Spleen (tissue), 7 donors: ENCODE results near the gene TYMP.

Source experiments
- CTCF ChIP-seq, 11 experiments: fragments of 200-600 bp in 7 of 11; fragments of 450-650 bp in 4 of 11; sonication (generic) in 4 of 11; IDR thresholded peaks in 8 of 11; conservative IDR thresholded peaks in 3 of 11; 1 replicate in 7 of 11; 2 replicates in 4 of 11; pipeline versions ENCODE4 v1.4.0 to v1.8.0; 2016 to 2021; ENCODE audit warnings: antibody characterized with exemption in 11 of 11, inconsistent platforms in 4 of 11, mild to moderate bottlenecking in 1 of 11
- POLR2A ChIP-seq, 3 donors: fragments of 450-650 bp; IDR thresholded peaks; one replicate each; pipeline ENCODE4 v1.5.1; 2017; ENCODE audit warnings: antibody characterized with exemption in 3 of 3, mild to moderate bottlenecking in 1 of 3
- donor health status: DM: no; HTN: no; CAD: no; lungs with moderate emphysema.
- donor health status: DM: no; HTN: no; CAD: no.
- donor health status: DM: no; HTN: no; CAD: no.

DNA sequence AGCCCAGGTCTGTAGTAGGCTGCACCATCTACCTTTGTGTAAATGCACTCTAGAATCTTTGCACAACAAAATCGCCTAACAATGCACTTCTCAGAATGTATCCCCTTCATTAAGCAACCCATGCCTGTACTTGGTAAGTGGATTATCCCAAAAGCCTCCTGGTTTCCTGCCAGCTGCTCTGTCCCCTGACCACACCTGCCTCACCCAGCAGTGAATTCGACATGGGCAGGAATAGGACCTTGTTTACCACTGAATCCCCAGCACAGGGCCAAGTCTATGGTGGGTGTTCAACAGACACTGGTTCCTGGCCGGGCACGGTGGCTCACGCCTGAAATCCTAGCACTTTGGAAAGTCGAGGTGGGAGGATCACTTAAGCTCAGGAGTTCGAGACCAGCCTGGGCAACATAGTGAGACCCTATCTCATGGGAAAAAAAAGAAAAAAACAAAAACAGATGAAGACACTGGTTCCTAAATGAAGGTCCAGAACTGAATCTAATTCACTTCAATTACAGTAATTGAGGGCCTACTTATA lies 38.0 kb upstream of the TYMP start:
- TF ChIP-seq CTCF (IDR thresholded peaks at IDR 0.05 in 8 of 11, conservative IDR thresholded peaks at IDR 0.05 in 3 of 11): no peak
- TF ChIP-seq POLR2A (IDR thresholded peaks at IDR 0.05): no peak
